SH-SY5Y (cell line): ENCODE measurements around the gene FSCN2.

Source experiments
- GATA2 ChIP-seq: IDR thresholded peaks from 2 replicates; pipeline ENCODE4 v1.6.1; 2011; ENCODE audit warnings: mild to moderate bottlenecking, low read depth, low read length
- GATA3 ChIP-seq: IDR thresholded peaks from 2 replicates; pipeline ENCODE4 v1.6.1; 2011; ENCODE audit warnings: low read depth, mild to moderate bottlenecking, low read length, moderate library complexity

Gene FSCN2

GRCh38 chr17:81514489-81514738 is 13.8 kb upstream of the FSCN2 start:
- TF ChIP-seq GATA3: no peak
- TF ChIP-seq GATA2: no peak

GRCh38 chr17:81514739-81515529 is 13.2 kb upstream of the FSCN2 start:
- TF ChIP-seq GATA3 (no peak), GATA2 (no peak)

- TF ChIP-seq GATA2 (no peak), GATA3 (no peak)
These were observed 12.6 kb upstream of the FSCN2 start for GRCh38 chr17:81515530-81516041.

- TF ChIP-seq GATA3: no peak
- no peak for TF ChIP-seq GATA2
These were observed 11.7 kb upstream of the FSCN2 start for GRCh38 chr17:81516439-81516838.

GRCh38 chr17:81517009-81517338 is 11.2 kb upstream of the FSCN2 start:
- TF ChIP-seq GATA3 (no peak), GATA2 (no peak)

- no peak for TF ChIP-seq GATA3
- no peak for TF ChIP-seq GATA2
These were observed 10.7 kb upstream of the FSCN2 start for GRCh38 chr17:81517339-81518112.

GRCh38 chr17:81518113-81518784 is 9.9 kb upstream of the FSCN2 start:
- no peak for TF ChIP-seq GATA2
- TF ChIP-seq GATA3: no peak

- TF ChIP-seq GATA2: no peak
- TF ChIP-seq GATA3: no peak
These were observed 9.3 kb upstream of the FSCN2 start for GRCh38 chr17:81518785-81519283.

GRCh38 chr17:81519284-81520020 is 8.7 kb upstream of the FSCN2 start:
- TF ChIP-seq GATA3: no peak
- no peak for TF ChIP-seq GATA2

GRCh38 chr17:81520021-81520901 is 7.9 kb upstream of the FSCN2 start:
- TF ChIP-seq GATA3 (no peak), GATA2 (no peak)

GRCh38 chr17:81522491-81523401 is 5.4 kb upstream of the FSCN2 start:
- TF ChIP-seq GATA2: no peak
- TF ChIP-seq GATA3: no peak
